Stimulated activated effector memory CD8-positive, alpha-beta T cell treated with anti-CD3 and anti-CD28 coated beads, Interleukin-12 subunit alpha, Interleukin-12 subunit beta, amount 100 ng/mL, for 72 hours (primary cell): ENCODE results near the gene FREM1.
A peak's percentile ranks its signal among the peaks of the same experiment; 100 is the strongest.

Source experiments
- ATAC-seq: fragments of 150-1000 bp; cut with Tn5 transposase; 2 replicates; pipeline ENCODE4 v1.10.0; 2021
- DNase-seq, 2 donors: peaks; one replicate each; pipeline ENCODE4 v3.0.0; 2021 to 2022; ENCODE audit warnings: low spot score in 2 of 2
- H3K27ac Mint-ChIP-seq: one replicate; pipeline ENCODE4 v1.8.0; 2022; ENCODE audit warnings: mild to moderate bottlenecking, mixed read lengths
- H3K36me3 Mint-ChIP-seq: one replicate; pipeline ENCODE4 v1.8.0; 2022; ENCODE audit warnings: mild to moderate bottlenecking, mixed read lengths
- H3K4me1 Mint-ChIP-seq: one replicate; pipeline ENCODE4 v1.8.0; 2022; ENCODE audit warnings: mixed read lengths
- H3K4me3 Mint-ChIP-seq: one replicate; pipeline ENCODE4 v1.8.0; 2022; ENCODE audit warnings: mild to moderate bottlenecking, mixed read lengths
- H3K9me3 Mint-ChIP-seq: one replicate; pipeline ENCODE4 v1.8.0; 2022; ENCODE audit warnings: mixed read lengths

Gene FREM1

DNA sequence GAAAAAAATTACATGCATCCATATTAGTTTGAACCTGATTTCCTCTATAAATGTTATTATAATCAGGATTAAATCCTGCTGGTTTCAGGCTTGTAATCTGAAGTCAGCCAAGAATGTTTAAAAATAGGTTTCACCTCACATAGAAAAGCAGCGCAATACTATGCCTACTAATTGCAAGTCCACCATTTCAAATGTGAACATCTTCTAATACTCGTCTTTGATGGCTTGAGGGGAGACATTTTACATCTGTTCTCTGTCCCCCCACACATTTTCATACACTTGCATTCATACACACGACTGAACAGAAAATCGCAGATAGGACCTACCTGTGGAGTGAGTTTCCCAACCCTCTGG, 41.8 kb downstream of the FREM1 start:
- DNase-seq (no peak), ATAC-seq (no peak)
- no peaks in the 10 kb centered on the region for H3K9me3 Mint-ChIP-seq
- no peak overlapping the region for H3K4me3 Mint-ChIP-seq
- no peaks in the 10 kb centered on the region for H3K4me1 Mint-ChIP-seq
- H3K27ac Mint-ChIP-seq = no peak overlapping the region
- no peaks in the 10 kb centered on the region for H3K36me3 Mint-ChIP-seq

DNA sequence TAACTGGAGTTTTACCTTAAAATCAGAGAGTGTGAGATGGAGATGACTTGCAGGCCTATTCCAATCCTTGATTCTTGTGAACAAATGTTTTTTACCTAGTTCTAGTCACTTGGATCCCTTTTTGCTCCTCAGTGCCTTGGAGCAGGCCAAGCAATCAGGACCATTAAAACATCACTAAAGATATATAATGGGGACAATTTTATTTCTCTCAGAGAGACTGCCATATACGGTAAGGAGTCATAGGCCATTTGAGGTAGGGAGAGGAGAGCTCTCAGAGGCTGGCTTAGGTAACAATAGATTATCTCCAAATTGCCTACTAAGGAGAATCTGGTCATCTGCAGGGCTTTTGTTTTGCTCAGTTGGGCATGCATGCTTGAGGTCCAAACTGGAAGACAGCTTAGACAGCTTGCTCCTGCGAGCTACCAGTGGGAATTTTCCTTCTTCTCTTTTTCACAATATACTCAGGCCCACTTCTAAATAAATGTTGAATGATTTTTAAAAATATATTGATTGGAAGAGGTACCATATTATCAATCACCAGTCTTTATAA, 44.0 kb downstream of the FREM1 start:
- Mint-ChIP-seq H3K9me3 (no peaks in the 10 kb centered on the region), H3K27ac (no peak overlapping the region), H3K4me3 (no peak overlapping the region), H3K36me3 (no peaks in the 10 kb centered on the region), H3K4me1 (no peaks in the 10 kb centered on the region)
- no peak for ATAC-seq
- no peak for DNase-seq

DNA sequence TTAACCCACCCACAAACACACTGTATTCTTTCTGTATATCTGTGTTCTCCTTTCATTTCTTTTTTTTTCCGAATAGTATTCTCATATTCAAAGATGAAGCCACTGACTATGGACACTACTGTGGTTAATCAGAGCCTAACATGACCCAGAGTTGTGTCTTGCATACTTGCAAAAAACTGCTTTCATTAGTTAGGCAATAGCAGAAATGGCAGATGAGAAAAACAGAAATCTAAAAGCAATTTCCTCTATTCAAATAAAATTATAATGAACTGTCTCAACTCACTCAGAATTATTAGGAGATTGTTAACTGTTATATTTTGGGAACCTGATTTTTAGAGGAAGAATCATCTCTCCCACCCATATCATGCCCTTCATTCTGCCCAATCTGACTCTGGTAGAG, 45.9 kb downstream of the FREM1 start:
- Mint-ChIP-seq H3K36me3 (no peaks in the 10 kb centered on the region), H3K4me1 (no peaks in the 10 kb centered on the region), H3K4me3 (no peak overlapping the region), H3K27ac (no peak overlapping the region), H3K9me3 (no peaks in the 10 kb centered on the region)
- no peak for DNase-seq
- ATAC-seq = no peak

DNA sequence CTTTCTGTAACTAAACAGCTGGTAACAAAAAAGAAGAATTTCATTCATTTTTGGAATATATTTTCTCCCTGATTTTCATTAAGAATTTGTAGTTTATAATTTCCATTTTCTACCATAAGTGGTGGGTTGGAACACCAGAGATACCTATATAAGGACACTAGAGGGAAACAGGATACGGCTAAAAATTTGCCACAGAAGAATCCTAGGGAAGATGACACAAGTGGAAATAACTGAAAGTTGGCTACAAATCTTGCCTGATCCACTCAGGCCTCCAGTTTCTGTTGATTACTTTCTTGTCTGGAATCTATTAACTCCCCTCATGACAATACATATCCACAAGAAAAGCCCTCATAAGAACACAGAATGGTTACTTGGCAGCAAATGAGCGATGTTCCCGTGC, 46.8 kb downstream of the FREM1 start:
- Mint-ChIP-seq H3K36me3 (no peaks in the 10 kb centered on the region), H3K4me1 (no peaks in the 10 kb centered on the region), H3K27ac (no peak overlapping the region), H3K9me3 (no peaks in the 10 kb centered on the region), H3K4me3 (no peak overlapping the region)
- ATAC-seq = no peak
- DNase-seq = no peak

DNA sequence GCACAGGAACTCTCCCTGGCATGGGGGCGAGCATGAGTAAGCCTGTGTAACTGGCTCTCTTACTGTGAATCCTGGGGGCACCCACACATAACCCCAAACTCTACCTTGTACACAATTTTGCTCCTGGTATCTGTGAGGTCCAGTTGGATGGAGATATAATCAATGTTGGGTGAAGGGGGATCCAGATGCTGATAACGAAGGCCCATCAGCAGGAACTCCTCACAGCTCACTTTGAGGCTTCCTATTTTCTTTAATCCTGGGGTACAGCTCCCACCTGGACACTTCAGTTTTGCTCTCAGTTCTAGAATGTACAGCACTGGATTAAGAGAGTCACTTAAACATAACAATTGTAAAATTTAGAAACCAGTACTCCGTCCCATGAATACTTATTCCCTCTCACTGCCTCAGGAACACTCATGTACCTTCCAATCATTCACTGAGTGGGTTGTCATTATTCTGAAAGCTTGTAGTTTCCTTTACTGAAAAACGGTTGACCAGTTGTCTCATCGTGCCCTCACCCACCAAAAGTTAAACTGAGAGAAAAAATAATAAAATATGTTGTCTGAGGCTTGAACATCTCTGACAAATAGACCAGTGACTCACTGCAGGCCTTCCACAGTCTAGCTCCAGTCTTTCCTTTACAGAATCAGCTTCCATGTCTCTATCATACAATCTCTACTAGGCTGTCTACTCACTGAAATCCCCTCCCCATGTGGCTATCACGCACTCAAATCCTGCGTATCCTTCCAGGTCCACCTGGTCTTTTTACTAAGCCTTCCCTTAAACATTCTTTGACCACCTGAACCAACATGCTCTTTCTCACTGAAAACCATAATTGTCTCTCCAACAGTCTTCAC, 52.6 kb downstream of the FREM1 start:
- Mint-ChIP-seq H3K36me3 (no peaks in the 10 kb centered on the region), H3K27ac (no peak overlapping the region), H3K4me3 (no peak overlapping the region), H3K9me3 (no peaks in the 10 kb centered on the region), H3K4me1 (no peaks in the 10 kb centered on the region)
- ATAC-seq (peak; percentile 26), DNase-seq (no peak)

DNA sequence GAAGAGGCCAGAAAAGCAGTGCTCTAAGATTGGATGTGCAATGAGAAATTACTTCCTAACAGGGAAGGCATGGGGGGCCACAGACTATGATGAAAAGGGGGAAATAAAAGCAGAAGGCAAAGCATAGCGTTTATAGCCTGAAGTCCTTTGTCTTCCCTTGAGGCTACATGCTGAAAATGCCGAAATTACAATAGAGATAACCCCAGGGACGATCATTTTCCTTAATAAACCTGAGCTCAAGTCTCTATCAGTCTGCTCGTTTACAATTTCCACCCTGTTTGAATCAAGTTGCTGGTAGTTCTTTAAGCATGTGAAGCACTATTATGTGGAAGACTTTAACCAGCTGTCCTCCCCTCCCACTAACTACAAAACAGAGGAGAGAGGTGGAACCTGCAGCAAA, 60.4 kb downstream of the FREM1 start:
- DNase-seq = no peak
- H3K9me3 Mint-ChIP-seq = no peaks in the 10 kb centered on the region
- no peaks in the 10 kb centered on the region for H3K4me1 Mint-ChIP-seq
- H3K27ac Mint-ChIP-seq = no peak overlapping the region
- H3K36me3 Mint-ChIP-seq = no peaks in the 10 kb centered on the region
- ATAC-seq = no peak
- H3K4me3 Mint-ChIP-seq = no peak overlapping the region

DNA sequence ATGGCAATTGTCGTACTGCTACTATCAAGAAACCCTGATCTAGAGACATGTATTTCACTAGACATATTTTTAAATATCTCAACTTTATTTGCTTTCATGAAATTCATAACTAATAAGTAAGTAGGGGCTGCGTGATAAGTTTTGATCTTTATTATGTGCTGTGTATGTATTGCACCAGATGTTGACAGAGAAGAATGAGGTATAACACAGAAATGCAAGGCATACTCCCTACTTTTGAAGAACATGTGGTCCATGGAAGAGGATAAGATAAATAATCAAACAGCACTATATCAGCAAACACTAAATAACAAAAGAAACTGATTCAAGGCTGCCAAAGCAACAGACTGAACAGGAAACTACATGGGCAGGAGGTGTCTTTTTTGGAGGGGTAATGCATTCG, 60.9 kb downstream of the FREM1 start:
- DNase-seq (no peak), ATAC-seq (no peak)
- no peak overlapping the region for H3K4me3 Mint-ChIP-seq
- no peaks in the 10 kb centered on the region for H3K4me1 Mint-ChIP-seq
- no peak overlapping the region for H3K27ac Mint-ChIP-seq
- H3K36me3 Mint-ChIP-seq = no peaks in the 10 kb centered on the region
- no peaks in the 10 kb centered on the region for H3K9me3 Mint-ChIP-seq

DNA sequence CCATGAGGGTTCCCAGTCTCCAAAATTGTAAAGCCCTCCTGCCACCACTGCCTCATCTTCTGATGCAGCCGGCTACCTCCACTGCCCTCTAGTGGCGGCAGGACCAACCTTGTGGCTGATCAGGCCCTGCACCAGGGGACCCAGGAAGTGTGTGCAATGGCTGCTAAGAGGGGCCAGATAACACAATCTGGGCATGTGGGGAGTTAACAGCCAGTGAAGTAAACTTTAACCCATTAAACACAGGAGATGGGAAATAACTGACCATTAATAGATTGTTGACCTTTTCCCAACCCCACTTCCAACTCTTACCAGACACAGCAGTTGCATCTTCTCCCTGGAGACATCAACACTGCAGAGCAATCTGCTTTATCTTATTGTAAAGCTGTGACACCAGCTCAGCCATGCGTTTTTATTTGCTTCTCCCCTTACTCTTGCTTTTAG, 63.3 kb downstream of the FREM1 start:
- DNase-seq (peak; percentile 12 to 73), ATAC-seq (peak; percentile 65)
- no peak overlapping the region for H3K27ac Mint-ChIP-seq
- H3K9me3 Mint-ChIP-seq = no peaks in the 10 kb centered on the region
- H3K36me3 Mint-ChIP-seq = no peaks in the 10 kb centered on the region
- no peak overlapping the region for H3K4me3 Mint-ChIP-seq
- H3K4me1 Mint-ChIP-seq = no peaks in the 10 kb centered on the region

DNA sequence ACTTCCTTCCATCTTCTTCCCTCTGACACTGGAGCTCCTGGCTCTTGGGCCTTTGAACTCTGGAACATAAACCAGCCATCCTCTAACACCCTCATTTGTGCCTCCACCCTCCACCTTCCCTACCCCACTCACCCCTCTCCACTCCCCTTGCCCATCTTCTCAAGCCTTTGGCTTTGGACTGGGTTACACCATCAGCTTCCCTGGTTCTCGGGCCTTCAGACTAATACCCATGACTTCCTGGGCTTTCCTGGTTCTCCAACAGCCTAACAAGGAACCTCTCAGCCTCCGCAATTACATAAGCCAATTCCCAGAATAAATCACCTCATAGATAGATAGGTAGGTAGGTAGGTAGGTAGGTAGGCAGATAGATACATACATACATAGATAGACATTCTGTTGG, 67.1 kb downstream of the FREM1 start:
- DNase-seq = no peak
- ATAC-seq = no peak
- H3K9me3 Mint-ChIP-seq = peaks cover 2% of the 10 kb centered on the region
- no peaks in the 10 kb centered on the region for H3K36me3 Mint-ChIP-seq
- H3K4me3 Mint-ChIP-seq = no peak overlapping the region
- no peak overlapping the region for H3K27ac Mint-ChIP-seq
- H3K4me1 Mint-ChIP-seq = no peaks in the 10 kb centered on the region

DNA sequence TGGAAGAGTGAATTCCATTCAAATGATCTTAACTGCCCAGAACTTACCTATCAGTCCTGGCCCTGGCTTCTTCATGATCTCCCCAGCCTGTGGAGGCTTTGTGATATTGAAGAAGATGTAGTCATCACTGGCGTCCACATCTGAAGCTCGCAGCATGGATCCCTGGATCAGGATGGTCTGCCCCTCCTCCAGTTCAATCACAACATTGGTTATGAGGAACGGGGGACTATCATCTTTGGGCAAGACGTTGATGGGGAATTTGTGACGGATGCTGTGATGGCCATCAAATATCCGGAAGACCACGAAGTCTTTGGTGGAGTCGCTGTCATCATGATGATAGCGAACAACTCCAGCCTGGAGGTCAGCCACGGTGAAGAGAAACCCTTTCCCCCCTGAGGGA, 68.0 kb downstream of the FREM1 start:
- no peak overlapping the region for H3K4me3 Mint-ChIP-seq
- no peak for DNase-seq
- H3K36me3 Mint-ChIP-seq = no peaks in the 10 kb centered on the region
- no peaks in the 10 kb centered on the region for H3K4me1 Mint-ChIP-seq
- H3K9me3 Mint-ChIP-seq = peaks cover 2% of the 10 kb centered on the region
- H3K27ac Mint-ChIP-seq = no peak overlapping the region
- no peak for ATAC-seq

DNA sequence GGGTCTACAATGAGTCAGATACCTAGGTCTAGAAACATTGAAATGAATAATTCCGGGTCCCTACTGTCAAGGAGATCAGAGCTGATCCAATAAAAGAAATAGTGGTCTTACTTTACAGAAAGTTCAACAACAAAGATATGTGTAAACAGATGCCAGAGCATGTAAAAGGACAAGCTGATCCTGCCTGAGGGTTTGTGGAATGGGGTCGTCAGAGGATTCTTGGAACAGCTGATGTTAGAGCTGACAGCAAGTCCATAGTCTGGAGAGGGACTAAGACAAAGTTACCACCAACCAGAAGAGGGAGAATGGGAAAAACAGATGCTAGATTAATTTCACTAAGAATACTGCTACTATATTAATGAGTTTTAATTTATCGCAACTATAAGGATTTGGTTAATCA, 71.5 kb downstream of the FREM1 start:
- H3K36me3 Mint-ChIP-seq = no peaks in the 10 kb centered on the region
- no peak overlapping the region for H3K4me3 Mint-ChIP-seq
- no peak overlapping the region for H3K27ac Mint-ChIP-seq
- H3K4me1 Mint-ChIP-seq = no peaks in the 10 kb centered on the region
- ATAC-seq (no peak), DNase-seq (no peak)
- peaks cover 2% of the 10 kb centered on the region for H3K9me3 Mint-ChIP-seq

DNA sequence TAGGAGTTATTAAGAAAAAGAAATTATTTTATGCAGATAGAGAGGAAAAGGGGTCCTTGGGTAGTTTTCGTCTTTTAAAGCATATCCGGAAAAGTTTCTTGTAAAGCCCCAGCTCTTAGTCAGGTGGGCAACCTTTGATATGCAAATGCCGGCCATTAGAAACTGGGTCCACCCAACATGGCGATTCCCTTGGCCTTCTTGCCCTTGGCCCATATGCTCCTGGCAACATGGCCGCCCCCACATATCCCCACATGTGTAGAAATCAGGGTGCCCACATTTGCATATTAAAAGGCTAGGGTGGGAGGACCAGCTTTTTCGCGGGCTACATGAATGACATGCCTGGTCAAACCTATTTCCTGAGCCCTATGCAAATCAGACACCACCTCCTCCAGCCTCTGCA, 73.3 kb downstream of the FREM1 start:
- Mint-ChIP-seq H3K27ac (no peak overlapping the region), H3K36me3 (no peaks in the 10 kb centered on the region), H3K9me3 (peaks cover 2% of the 10 kb centered on the region), H3K4me3 (no peak overlapping the region), H3K4me1 (no peaks in the 10 kb centered on the region)
- ATAC-seq (no peak), DNase-seq (no peak)

DNA sequence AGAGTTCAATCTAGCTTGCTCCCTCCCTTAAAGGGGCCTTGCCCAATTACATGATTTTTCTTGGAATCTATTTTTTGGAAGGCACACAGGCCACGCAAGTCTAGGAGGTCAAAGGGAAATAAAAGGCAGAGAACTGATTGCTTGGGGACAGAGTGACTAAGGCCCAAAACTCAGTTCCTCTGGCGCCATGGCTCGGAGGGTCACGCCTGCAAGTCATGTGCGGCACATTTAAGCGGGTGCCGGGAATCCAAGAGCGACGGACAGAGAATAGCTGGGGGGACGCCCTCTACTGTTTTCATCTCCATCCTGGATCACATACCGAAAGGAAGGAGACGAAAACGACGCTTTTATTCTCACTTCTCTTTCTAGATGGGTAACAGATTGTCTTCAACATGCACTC, 78.6 kb downstream of the FREM1 start:
- no peak for DNase-seq
- no peaks in the 10 kb centered on the region for H3K36me3 Mint-ChIP-seq
- no peaks in the 10 kb centered on the region for H3K4me1 Mint-ChIP-seq
- no peak for ATAC-seq
- H3K27ac Mint-ChIP-seq = no peak overlapping the region
- peaks cover 3% of the 10 kb centered on the region for H3K9me3 Mint-ChIP-seq
- H3K4me3 Mint-ChIP-seq = no peak overlapping the region

DNA sequence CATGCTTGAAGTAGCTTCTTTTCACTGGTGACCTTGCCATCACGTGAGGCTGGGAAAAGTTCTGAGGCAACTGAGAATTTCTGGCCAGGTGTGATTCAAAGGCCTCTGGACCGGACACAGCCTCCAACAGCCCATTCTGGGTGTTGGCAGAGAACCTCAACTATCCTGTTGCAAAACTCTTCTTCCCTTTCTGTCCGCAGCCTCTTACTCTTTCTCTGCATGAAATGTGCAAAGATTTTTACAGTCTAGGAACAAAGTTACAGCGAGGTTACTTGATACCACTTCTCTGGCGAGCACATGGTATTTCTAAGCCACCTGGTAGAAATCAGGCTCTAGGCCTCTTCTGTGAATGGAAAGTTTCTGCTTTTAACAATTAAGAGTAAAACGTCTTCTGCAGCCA, 79.2 kb downstream of the FREM1 start:
- Mint-ChIP-seq H3K9me3 (peaks cover 3% of the 10 kb centered on the region), H3K36me3 (no peaks in the 10 kb centered on the region), H3K27ac (no peak overlapping the region), H3K4me3 (no peak overlapping the region), H3K4me1 (no peaks in the 10 kb centered on the region)
- no peak for ATAC-seq
- no peak for DNase-seq

DNA sequence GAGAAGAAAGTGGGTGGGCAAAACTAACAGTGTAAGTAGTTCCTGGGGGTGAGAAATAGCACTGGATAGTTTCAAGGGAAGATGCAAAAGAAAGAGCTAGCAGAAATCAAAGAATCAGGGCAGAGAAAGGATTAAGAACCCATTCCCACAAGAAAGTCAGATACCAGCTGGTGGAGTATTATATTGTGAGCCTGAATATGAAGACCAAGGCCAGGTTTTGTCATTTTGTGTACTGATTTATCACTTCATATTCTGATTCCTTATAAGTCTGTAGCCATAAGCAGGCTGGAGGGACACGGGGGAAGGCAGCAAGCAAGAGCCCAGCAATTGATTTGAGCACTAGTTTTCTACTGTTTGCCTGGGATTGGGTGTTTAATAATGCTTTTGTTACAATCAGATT, 80.2 kb downstream of the FREM1 start:
- Mint-ChIP-seq H3K4me1 (no peaks in the 10 kb centered on the region), H3K4me3 (no peak overlapping the region), H3K36me3 (no peaks in the 10 kb centered on the region), H3K9me3 (peaks cover 3% of the 10 kb centered on the region), H3K27ac (no peak overlapping the region)
- ATAC-seq (no peak), DNase-seq (no peak)

DNA sequence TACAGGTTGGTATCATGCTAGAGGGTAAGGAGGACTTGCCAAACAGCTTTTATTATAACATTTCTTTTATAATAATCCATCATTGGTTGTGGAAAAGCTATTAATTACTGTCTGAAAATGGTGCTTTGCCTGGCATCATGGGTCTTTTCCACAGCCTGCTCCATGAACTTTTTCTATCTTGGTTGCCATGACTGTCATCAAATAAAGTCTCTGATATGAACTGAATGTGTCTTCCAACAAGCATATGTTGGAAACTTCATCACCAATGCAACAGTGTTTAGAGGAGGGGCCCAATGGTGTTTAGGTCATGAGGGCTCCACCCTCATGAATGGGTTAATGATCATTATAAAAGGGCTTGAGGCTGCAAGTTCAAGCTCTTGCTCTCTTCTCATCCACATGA, 81.0 kb downstream of the FREM1 start:
- Mint-ChIP-seq H3K36me3 (no peaks in the 10 kb centered on the region), H3K4me1 (no peaks in the 10 kb centered on the region), H3K4me3 (no peak overlapping the region), H3K9me3 (peaks cover 3% of the 10 kb centered on the region), H3K27ac (no peak overlapping the region)
- DNase-seq = no peak
- ATAC-seq = no peak
